22Rv1 (cell line): ENCODE measurements around the gene NT5C3A.

Experiments
- H3K27ac ChIP-seq: fragments of 450-650 bp; 2 replicates; pipeline ENCODE4 v1.5.1; 2017
- CTCF ChIP-seq: fragments of 450-650 bp; IDR thresholded peaks from 2 replicates; pipeline ENCODE4 v1.5.1; 2017; ENCODE audit warnings: mild to moderate bottlenecking
- ZFX ChIP-seq: fragments of 450-650 bp; IDR thresholded peaks from 2 replicates; pipeline ENCODE4 v1.6.1; 2017; ENCODE audit warnings: antibody characterized with exemption, borderline replicate concordance

The NT5C3A gene

GRCh38 chr7:33048704-33049103, 13.9 kb downstream of the NT5C3A start:
- no peak for TF ChIP-seq CTCF
- TF ChIP-seq ZFX = no peak
- peak overlapping the region; percentile 99; the same call in 1 of the 2 replicates for H3K27ac ChIP-seq

DNA sequence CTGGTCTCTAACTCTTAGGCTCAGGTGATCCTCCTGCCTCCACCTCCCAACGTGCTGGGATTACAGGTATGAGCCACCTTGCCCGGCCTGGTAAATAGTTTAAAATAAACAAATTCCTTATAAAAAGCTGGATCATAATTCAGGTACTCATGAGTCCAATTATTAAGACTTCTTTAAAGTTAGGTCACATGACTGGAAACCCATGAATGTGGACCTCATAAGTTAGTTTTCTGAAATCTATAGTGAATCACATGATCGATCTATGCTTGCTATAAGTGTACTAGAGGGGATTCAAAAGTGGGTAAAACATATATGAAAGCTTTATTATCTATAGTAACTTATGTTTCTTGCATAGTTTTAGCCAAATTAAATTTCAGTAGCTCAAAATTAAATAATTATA, 14.3 kb downstream of the NT5C3A start:
- H3K27ac ChIP-seq = peak overlapping the region; percentile 99; the same call in 1 of the 2 replicates
- TF ChIP-seq CTCF (no peak), ZFX (no peak)

DNA sequence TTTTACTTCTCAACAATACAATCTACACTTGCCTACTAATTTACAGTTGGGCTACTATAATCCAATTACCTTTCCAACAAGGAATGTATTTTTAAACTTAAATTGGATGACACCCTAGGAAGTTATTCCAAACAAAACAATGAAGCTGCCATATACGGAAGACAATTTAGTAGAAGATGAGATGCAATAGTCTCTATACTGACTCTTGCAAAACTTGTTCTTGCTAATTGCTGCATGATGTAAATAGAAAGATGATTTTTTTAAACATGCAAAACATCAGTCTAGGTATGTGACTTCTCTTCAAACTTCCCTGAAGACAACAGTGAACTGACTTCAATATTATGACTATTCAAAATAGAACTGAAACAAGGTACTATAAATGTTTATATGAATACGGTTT, 17.6 kb downstream of the NT5C3A start:
- no peak for TF ChIP-seq CTCF
- TF ChIP-seq ZFX = no peak
- H3K27ac ChIP-seq = peak overlapping the region; percentile 99

- peak overlapping the region; percentile 99 for H3K27ac ChIP-seq
- peak; percentile 80 for TF ChIP-seq CTCF
- TF ChIP-seq ZFX = no peak
Observed at GRCh38 chr7:33044401-33044718, 18.2 kb downstream of the NT5C3A start.

- peak overlapping the region; percentile 99 for H3K27ac ChIP-seq
- no peak for TF ChIP-seq CTCF
- TF ChIP-seq ZFX = no peak
Observed at GRCh38 chr7:33043501-33044400, 18.8 kb downstream of the NT5C3A start.

DNA sequence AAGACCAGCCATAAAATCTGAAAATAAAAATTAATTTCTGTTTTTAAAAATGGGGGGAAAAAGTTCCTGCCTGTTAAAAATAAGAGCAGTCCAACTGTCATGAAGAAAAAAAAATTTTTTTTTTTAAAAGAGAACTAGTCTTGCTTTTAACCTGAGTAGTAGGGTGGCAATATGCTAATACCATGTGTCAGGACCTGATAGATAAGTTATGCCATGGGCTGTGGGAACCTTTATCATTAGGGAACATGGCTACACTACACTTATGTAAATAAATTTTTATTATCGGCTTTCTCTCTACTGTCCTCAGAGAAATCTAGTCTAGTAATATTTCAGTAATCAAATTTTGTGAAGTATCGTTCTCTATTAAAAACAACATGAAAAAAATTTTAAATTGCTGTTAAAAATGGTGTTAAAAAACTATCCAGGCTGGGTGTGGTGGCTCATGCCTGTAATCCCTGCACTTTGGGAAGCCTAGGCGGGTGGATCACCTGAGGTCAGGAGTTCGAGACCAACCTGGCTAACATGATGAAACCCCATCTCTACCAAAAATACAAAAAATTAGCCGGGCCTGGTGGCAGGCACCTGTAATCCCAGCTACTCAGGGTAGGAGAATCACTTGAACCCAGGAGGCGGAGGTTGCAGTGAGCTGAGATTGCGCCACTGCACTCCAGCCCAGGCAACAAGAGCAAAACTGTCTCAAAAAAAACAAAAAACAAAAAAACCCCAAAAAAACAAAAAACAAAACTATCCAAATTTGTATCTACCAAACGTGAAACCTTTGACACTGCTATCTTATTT, 20.7 kb downstream of the NT5C3A start:
- H3K27ac ChIP-seq = peak overlapping the region; percentile 99
- TF ChIP-seq CTCF (no peak), ZFX (no peak)
